HEK293T (cell line): ENCODE results near the gene TBC1D8.

Experiments used
- ARNT ChIP-seq: fragments of 450-650 bp; IDR thresholded peaks from 2 replicates; pipeline ENCODE4 v1.6.1; 2017; ENCODE audit warnings: mild to moderate bottlenecking
- BHLHE40 ChIP-seq: fragments of 450-650 bp; IDR thresholded peaks from 2 replicates; pipeline ENCODE4 v1.6.1; 2016; ENCODE audit warnings: mild to moderate bottlenecking, moderate library complexity, borderline replicate concordance
- CTBP1 ChIP-seq: fragments of 450-650 bp; IDR thresholded peaks from 2 replicates; pipeline ENCODE4 v1.6.1; 2016; ENCODE audit warnings: borderline replicate concordance
- ELF4 ChIP-seq: fragments of 450-650 bp; IDR thresholded peaks from 2 replicates; pipeline ENCODE4 v1.6.1; 2017; ENCODE audit warnings: antibody characterized with exemption
- FOXA1 ChIP-seq: fragments of 450-650 bp; IDR thresholded peaks from 2 replicates; pipeline ENCODE4 v1.6.1; 2016; ENCODE audit warnings: mild to moderate bottlenecking
- FOXK2 ChIP-seq: fragments of 450-650 bp; IDR thresholded peaks from 2 replicates; pipeline ENCODE4 v1.6.1; 2016; ENCODE audit warnings: mild to moderate bottlenecking
- FOXM1 ChIP-seq: fragments of 450-650 bp; IDR thresholded peaks from 2 replicates; pipeline ENCODE4 v1.6.1; 2017; ENCODE audit warnings: mild to moderate bottlenecking, borderline replicate concordance
- LEF1 ChIP-seq: fragments of 450-650 bp; IDR thresholded peaks from 2 replicates; pipeline ENCODE4 v1.6.1; 2017; ENCODE audit warnings: mild to moderate bottlenecking, borderline replicate concordance
- NFRKB ChIP-seq: fragments of 450-650 bp; IDR thresholded peaks from 2 replicates; pipeline ENCODE4 v1.6.1; 2016; ENCODE audit warnings: mild to moderate bottlenecking, moderate library complexity
- SP1 ChIP-seq: fragments of 450-650 bp; IDR thresholded peaks from 2 replicates; pipeline ENCODE4 v1.6.1; 2017
- SUZ12 ChIP-seq: fragments of 450-650 bp; IDR thresholded peaks from 2 replicates; pipeline ENCODE4 v1.6.1; 2016; ENCODE audit warnings: mild to moderate bottlenecking
- TF ChIP-seq, protein P1 (sequence below): fragments of 450-650 bp; IDR thresholded peaks from 2 replicates; pipeline ENCODE4 v1.6.1; 2016

DNA sequence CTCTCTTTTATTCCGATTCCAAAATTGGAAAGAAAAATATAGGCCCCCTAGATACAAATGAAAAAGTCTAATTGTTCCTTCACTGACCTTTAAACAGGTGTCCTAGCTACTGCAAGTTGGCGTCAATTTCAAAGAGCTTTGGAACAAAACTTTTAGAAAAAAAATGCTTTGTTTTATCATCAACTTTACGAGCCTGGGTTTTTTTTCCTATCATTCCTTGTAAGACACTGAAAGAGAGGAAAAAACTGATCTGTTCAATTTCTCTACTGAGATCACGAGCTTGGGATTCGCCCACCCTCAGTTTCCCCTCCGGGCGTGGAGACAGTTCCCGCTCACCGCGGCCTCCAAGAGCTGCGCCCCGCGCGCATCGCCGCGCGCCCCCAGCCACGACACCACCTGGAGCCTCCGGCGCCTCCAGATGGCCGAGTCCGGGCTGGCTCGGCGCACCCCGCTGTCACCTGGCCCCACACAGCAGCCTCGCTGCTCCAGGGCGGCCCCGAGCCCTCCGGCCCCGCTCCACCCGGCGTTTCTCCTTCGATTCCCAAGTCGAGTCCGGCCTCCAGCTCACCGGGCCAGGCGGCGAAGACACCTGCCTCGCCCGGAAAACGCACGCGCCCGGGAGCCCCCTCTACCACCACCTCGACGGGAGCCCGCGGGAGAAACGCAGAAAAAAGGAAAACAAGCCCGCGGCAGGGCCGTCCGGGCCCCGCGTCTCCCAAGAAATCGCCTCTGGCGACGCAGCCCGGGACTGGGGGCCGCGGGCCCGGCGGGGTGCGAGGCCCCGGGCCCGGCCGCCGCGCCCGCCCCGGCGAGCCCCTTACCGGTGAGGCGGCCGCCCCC lies 656 bp downstream of the TBC1D8 start:
- TF ChIP-seq ELF4 (no peak), FOXA1 (no peak), BHLHE40 (no peak), ARNT (no peak), FOXK2 (no peak), SP1 (no peak), LEF1 (no peak), CTBP1 (no peak), FOXM1 (no peak), NFRKB (no peak), SUZ12 (no peak)
- TF ChIP-seq, protein P1, sequence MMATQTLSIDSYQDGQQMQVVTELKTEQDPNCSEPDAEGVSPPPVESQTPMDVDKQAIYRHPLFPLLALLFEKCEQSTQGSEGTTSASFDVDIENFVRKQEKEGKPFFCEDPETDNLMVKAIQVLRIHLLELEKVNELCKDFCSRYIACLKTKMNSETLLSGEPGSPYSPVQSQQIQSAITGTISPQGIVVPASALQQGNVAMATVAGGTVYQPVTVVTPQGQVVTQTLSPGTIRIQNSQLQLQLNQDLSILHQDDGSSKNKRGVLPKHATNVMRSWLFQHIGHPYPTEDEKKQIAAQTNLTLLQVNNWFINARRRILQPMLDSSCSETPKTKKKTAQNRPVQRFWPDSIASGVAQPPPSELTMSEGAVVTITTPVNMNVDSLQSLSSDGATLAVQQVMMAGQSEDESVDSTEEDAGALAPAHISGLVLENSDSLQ: no peak
